KMS-11 (cell line): ENCODE results near the gene PTPRR.

Experiments
- H2AFZ ChIP-seq: fragments of 200-600 bp; sonication (generic); 2 replicates; pipeline ENCODE4 v1.6.1; 2016; ENCODE audit warnings: antibody characterized with exemption, mixed run types, low read depth
- H3K27ac ChIP-seq: fragments of 200-600 bp; sonication (generic); 2 replicates; pipeline ENCODE4 v1.6.1; 2016; ENCODE audit warnings: mild to moderate bottlenecking, mixed run types
- H3K27me3 ChIP-seq: fragments of 200-600 bp; sonication (generic); 2 replicates; pipeline ENCODE4 v1.6.1; 2017; ENCODE audit warnings: mild to moderate bottlenecking, low read depth, mixed run types, moderate library complexity; ENCODE audit not compliant: insufficient read depth
- H3K36me3 ChIP-seq: fragments of 200-600 bp; sonication (generic); 2 replicates; pipeline ENCODE4 v1.6.1; 2017; ENCODE audit warnings: mild to moderate bottlenecking, mixed run types; ENCODE audit not compliant: insufficient read depth
- H3K4me1 ChIP-seq: fragments of 200-600 bp; sonication (generic); 2 replicates; pipeline ENCODE4 v1.6.1; 2016; ENCODE audit warnings: mild to moderate bottlenecking, low read depth, mixed run types; ENCODE audit not compliant: poor library complexity, severe bottlenecking
- H3K4me2 ChIP-seq: fragments of 200-600 bp; sonication (generic); 2 replicates; pipeline ENCODE4 v1.7.0; 2016; ENCODE audit warnings: mild to moderate bottlenecking, mixed run types
- H3K4me3 ChIP-seq: fragments of 200-600 bp; sonication (generic); IDR thresholded peaks from 2 replicates; pipeline ENCODE4 v1.6.1; 2017; ENCODE audit warnings: low read depth, low read length, mixed read lengths; ENCODE audit not compliant: insufficient read depth
- H3K79me2 ChIP-seq: fragments of 200-600 bp; sonication (generic); 2 replicates; pipeline ENCODE4 v1.6.1; 2016; ENCODE audit warnings: low read depth, mixed run types; ENCODE audit not compliant: insufficient read depth
- H3K9ac ChIP-seq: fragments of 200-600 bp; sonication (generic); 2 replicates; pipeline ENCODE4 v1.6.1; 2016; ENCODE audit warnings: mild to moderate bottlenecking, mixed run types
- H4K20me1 ChIP-seq: fragments of 200-600 bp; sonication (generic); 2 replicates; pipeline ENCODE4 v1.6.1; 2016; ENCODE audit warnings: mild to moderate bottlenecking, mixed run types; ENCODE audit not compliant: insufficient read depth
- CTCF ChIP-seq: fragments of 200-600 bp; sonication (generic); conservative IDR thresholded peaks from 2 replicates; pipeline ENCODE4 v1.6.1; 2017; ENCODE audit warnings: low read depth, mild to moderate bottlenecking, antibody characterized with exemption, low read length, moderate library complexity, mixed read lengths

PTPRR gene

GRCh38 chr12:70787612-70788011 is 132.9 kb downstream of the PTPRR start:
- H3K9ac ChIP-seq, result no peak overlapping the region
- peaks cover 20% of the 10 kb centered on the region for H3K4me1 ChIP-seq
- no peak overlapping the region for H2AFZ ChIP-seq
- H4K20me1 ChIP-seq, result no peaks in the 10 kb centered on the region
- no peak overlapping the region for H3K27ac ChIP-seq
- TF ChIP-seq CTCF, result no peak
- H3K27me3 ChIP-seq, result no peaks in the 10 kb centered on the region
- H3K36me3 ChIP-seq, result no peaks in the 10 kb centered on the region
- H3K4me2 ChIP-seq, result no peak overlapping the region
- H3K4me3 ChIP-seq, result no peak overlapping the region
- no peaks in the 10 kb centered on the region for H3K79me2 ChIP-seq

- no peak for TF ChIP-seq CTCF
- Histone ChIP-seq H3K4me2 (no peak overlapping the region), H3K9ac (no peak overlapping the region), H2AFZ (no peak overlapping the region), H3K27me3 (no peaks in the 10 kb centered on the region), H3K4me3 (no peak overlapping the region), H3K79me2 (no peaks in the 10 kb centered on the region), H3K4me1 (peaks cover 3% of the 10 kb centered on the region), H4K20me1 (no peaks in the 10 kb centered on the region), H3K36me3 (no peaks in the 10 kb centered on the region), H3K27ac (no peak overlapping the region)
Observed at GRCh38 chr12:70785896-70786295, 134.6 kb downstream of the PTPRR start.

GRCh38 chr12:70784042-70784668 is 136.4 kb downstream of the PTPRR start:
- no peaks in the 10 kb centered on the region for H3K36me3 ChIP-seq
- H3K4me2 ChIP-seq, result no peak overlapping the region
- H3K27ac ChIP-seq, result no peak overlapping the region
- H3K9ac ChIP-seq, result no peak overlapping the region
- TF ChIP-seq CTCF, result no peak
- H2AFZ ChIP-seq, result no peak overlapping the region
- no peak overlapping the region for H3K4me3 ChIP-seq
- no peaks in the 10 kb centered on the region for H3K4me1 ChIP-seq
- H4K20me1 ChIP-seq, result no peaks in the 10 kb centered on the region
- H3K27me3 ChIP-seq, result no peaks in the 10 kb centered on the region
- H3K79me2 ChIP-seq, result no peaks in the 10 kb centered on the region

GRCh38 chr12:70783455-70783854 is 137.1 kb downstream of the PTPRR start:
- H3K4me3 ChIP-seq, result no peak overlapping the region
- H3K79me2 ChIP-seq, result no peaks in the 10 kb centered on the region
- no peaks in the 10 kb centered on the region for H3K36me3 ChIP-seq
- TF ChIP-seq CTCF, result no peak
- H3K27me3 ChIP-seq, result no peaks in the 10 kb centered on the region
- no peak overlapping the region for H3K9ac ChIP-seq
- no peak overlapping the region for H2AFZ ChIP-seq
- no peak overlapping the region for H3K4me2 ChIP-seq
- H3K4me1 ChIP-seq, result no peaks in the 10 kb centered on the region
- no peak overlapping the region for H3K27ac ChIP-seq
- no peaks in the 10 kb centered on the region for H4K20me1 ChIP-seq
